C4-2B (cell line): ENCODE results near the gene LRP5.

Source experiments
- CTCF ChIP-seq: fragments of 450-650 bp; conservative IDR thresholded peaks from 2 replicates; pipeline ENCODE4 v1.5.1; 2017; ENCODE audit warnings: mild to moderate bottlenecking
- ZFX ChIP-seq: fragments of 450-650 bp; IDR thresholded peaks from 2 replicates; pipeline ENCODE4 v1.6.1; 2017

GRCh38 chr11:68321293-68322051 lies 9.1 kb downstream of the LRP5 start:
- TF ChIP-seq CTCF, result no peak
- TF ChIP-seq ZFX, result no peak
